OCI-LY1 (cell line): ENCODE results near the gene MUS81.

Experiments used
- H2AFZ ChIP-seq: fragments of 200-600 bp; sonication (generic), shearing (Covaris generic); 2 replicates; pipeline ENCODE4 v1.6.0; 2014; ENCODE audit warnings: antibody characterized with exemption, mild to moderate bottlenecking, low read length
- H3F3A ChIP-seq: fragments of 200-600 bp; sonication (generic), shearing (Covaris generic); 2 replicates; pipeline ENCODE4 v1.6.0; 2014; ENCODE audit warnings: mild to moderate bottlenecking, antibody characterized with exemption, low read length, moderate library complexity; ENCODE audit not compliant: insufficient read depth
- H3K27ac ChIP-seq: fragments of 200-600 bp; sonication (generic); 2 replicates; pipeline ENCODE4 v1.5.1; 2014; ENCODE audit warnings: low read length, mixed run types, mild to moderate bottlenecking, low read depth; ENCODE audit not compliant: poor library complexity, severe bottlenecking
- H3K27me3 ChIP-seq: fragments of 200-600 bp; sonication (generic); 2 replicates; pipeline ENCODE4 v1.6.0; 2014; ENCODE audit warnings: antibody characterized with exemption, mild to moderate bottlenecking, low read length, moderate library complexity; ENCODE audit not compliant: insufficient read depth
- H3K36me3 ChIP-seq: fragments of 200-600 bp; sonication (generic); 2 replicates; pipeline ENCODE4 v1.6.1; 2014; ENCODE audit warnings: mild to moderate bottlenecking, antibody characterized with exemption, low read length, moderate library complexity, mixed read lengths; ENCODE audit not compliant: insufficient read depth
- H3K4me1 ChIP-seq: fragments of 200-600 bp; sonication (generic); 2 replicates; pipeline ENCODE4 v1.5.1; 2014; ENCODE audit warnings: mild to moderate bottlenecking, low read length, moderate library complexity; ENCODE audit not compliant: insufficient read depth, severe bottlenecking
- H3K4me2 ChIP-seq: fragments of 200-600 bp; sonication (generic), shearing (Covaris generic); 2 replicates; pipeline ENCODE4 v1.6.1; 2014; ENCODE audit warnings: low read length
- H3K4me3 ChIP-seq: fragments of 200-600 bp; sonication (generic); 2 replicates; pipeline ENCODE4 v1.5.1; 2014; ENCODE audit warnings: low read length, low read depth, mild to moderate bottlenecking, mixed read lengths; ENCODE audit not compliant: poor library complexity, severe bottlenecking
- H3K79me2 ChIP-seq: fragments of 200-600 bp; shearing (Covaris generic); 2 replicates; pipeline ENCODE4 v1.6.1; 2016; ENCODE audit warnings: mixed run types, low read length, mixed read lengths; ENCODE audit not compliant: insufficient read depth
- H3K9ac ChIP-seq: fragments of 200-600 bp; sonication (generic), shearing (Covaris generic); 2 replicates; pipeline ENCODE4 v1.6.1; 2014; ENCODE audit warnings: mild to moderate bottlenecking, low read length, mixed read lengths
- H3K9me2 ChIP-seq: fragments of 200-600 bp; sonication (generic), shearing (Covaris generic); 2 replicates; pipeline ENCODE4 v1.6.1; 2014; ENCODE audit warnings: low read depth, mild to moderate bottlenecking, low read length, mixed read lengths
- H3K9me3 ChIP-seq: fragments of 200-600 bp; shearing (Covaris generic); 2 replicates; pipeline ENCODE4 v1.6.1; 2014; ENCODE audit warnings: low read length, mixed read lengths
- H4K20me1 ChIP-seq: fragments of 200-600 bp; sonication (generic), shearing (Covaris generic); 2 replicates; pipeline ENCODE4 v1.6.0; 2016; ENCODE audit warnings: mild to moderate bottlenecking, low read length; ENCODE audit not compliant: insufficient read depth
- EZH2 ChIP-seq: fragments of 200-600 bp; sonication (generic), shearing (Covaris generic); IDR thresholded peaks from 2 replicates; pipeline ENCODE4 v1.8.0; 2017; ENCODE audit warnings: borderline replicate concordance, mixed run types, mild to moderate bottlenecking, antibody characterized with exemption, low read length, moderate library complexity, mixed read lengths
- TF ChIP-seq, protein P1 (sequence below): fragments of 200-600 bp; sonication (generic), shearing (Covaris generic); IDR thresholded peaks from 2 replicates; pipeline ENCODE4 v1.5.1; 2017; ENCODE audit warnings: mild to moderate bottlenecking, antibody characterized with exemption, low read length, moderate library complexity, mixed read lengths

The MUS81 gene

DNA sequence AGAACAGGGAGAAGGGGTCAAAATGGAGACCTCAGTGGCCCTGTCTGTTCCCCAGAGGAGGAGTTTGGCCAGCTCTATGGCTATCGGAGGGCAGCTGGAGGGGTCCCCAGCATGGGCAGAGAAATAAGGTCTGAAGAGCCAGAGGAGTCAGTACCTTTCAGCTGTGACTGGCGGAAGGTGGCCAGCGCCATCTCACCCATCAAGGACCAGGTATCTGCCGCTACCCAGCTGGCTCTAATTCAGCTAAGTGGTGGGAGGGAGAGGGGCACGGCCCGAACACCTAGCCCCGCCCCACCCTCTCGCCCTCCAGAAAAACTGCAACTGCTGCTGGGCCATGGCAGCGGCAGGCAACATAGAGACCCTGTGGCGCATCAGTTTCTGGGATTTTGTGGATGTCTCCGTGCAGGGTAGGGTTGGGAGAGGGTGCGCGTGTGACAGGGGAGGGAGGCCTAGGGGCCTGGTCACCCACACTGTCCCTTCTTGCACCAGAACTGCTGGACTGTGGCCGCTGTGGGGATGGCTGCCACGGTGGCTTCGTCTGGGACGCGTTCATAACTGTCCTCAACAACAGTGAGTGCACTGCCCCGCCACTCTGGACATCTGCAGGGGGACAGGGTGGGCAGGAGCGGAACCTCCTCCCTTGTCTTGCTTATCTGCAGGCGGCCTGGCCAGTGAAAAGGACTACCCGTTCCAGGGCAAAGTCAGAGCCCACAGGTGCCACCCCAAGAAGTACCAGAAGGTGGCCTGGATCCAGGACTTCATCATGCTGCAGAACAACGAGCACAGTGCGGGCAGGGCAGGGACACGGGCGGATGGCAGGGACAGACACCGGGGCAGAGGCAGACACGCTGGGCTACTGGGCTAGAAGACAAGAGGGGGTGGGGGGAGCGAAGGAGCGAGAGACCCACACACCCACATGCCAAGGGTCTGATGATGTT, 22.2 kb downstream of the MUS81 start:
- Histone ChIP-seq H3K36me3 (peaks cover 43% of the 10 kb centered on the region), H4K20me1 (no peaks in the 10 kb centered on the region), H3K9me3 (no peaks in the 10 kb centered on the region), H3K4me1 (peaks cover 15% of the 10 kb centered on the region), H3K4me3 (no peak overlapping the region), H3F3A (no peaks in the 10 kb centered on the region), H3K4me2 (no peak overlapping the region), H3K9ac (no peak overlapping the region), H2AFZ (no peak overlapping the region), H3K79me2 (no peaks in the 10 kb centered on the region), H3K27ac (no peak overlapping the region), H3K9me2 (no peaks in the 10 kb centered on the region), H3K27me3 (no peaks in the 10 kb centered on the region)
- TF ChIP-seq EZH2, result no peak
- TF ChIP-seq, protein P1, sequence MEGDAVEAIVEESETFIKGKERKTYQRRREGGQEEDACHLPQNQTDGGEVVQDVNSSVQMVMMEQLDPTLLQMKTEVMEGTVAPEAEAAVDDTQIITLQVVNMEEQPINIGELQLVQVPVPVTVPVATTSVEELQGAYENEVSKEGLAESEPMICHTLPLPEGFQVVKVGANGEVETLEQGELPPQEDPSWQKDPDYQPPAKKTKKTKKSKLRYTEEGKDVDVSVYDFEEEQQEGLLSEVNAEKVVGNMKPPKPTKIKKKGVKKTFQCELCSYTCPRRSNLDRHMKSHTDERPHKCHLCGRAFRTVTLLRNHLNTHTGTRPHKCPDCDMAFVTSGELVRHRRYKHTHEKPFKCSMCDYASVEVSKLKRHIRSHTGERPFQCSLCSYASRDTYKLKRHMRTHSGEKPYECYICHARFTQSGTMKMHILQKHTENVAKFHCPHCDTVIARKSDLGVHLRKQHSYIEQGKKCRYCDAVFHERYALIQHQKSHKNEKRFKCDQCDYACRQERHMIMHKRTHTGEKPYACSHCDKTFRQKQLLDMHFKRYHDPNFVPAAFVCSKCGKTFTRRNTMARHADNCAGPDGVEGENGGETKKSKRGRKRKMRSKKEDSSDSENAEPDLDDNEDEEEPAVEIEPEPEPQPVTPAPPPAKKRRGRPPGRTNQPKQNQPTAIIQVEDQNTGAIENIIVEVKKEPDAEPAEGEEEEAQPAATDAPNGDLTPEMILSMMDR, result no peak

DNA sequence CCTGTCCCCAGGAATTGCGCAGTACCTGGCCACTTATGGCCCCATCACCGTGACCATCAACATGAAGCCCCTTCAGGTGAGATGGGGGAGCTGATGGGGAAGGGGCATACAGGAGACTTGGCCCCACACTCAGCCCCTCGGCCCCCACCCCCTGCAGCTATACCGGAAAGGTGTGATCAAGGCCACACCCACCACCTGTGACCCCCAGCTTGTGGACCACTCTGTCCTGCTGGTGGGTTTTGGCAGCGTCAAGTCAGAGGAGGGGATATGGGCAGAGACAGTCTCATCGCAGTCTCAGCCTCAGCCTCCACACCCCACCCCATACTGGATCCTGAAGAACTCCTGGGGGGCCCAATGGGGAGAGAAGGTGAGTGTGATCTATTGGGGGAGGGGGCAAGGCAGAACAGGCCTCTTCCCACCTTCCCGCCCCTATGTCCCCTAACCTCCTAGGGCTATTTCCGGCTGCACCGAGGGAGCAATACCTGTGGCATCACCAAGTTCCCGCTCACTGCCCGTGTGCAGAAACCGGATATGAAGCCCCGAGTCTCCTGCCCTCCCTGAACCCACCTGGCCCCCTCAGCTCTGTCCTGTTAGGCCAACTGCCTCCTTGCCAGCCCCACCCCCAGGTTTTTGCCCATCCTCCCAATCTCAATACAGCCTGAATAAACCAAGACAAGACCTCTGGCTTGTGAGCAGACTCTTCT, 23.0 kb downstream of the MUS81 start:
- Histone ChIP-seq H2AFZ (no peak overlapping the region), H3K4me1 (peaks cover 20% of the 10 kb centered on the region), H3K36me3 (peaks cover 43% of the 10 kb centered on the region)

GRCh38 chr11:65883786-65884715, 23.8 kb downstream of the MUS81 start:
- Histone ChIP-seq H3K36me3 (peaks cover 43% of the 10 kb centered on the region), H3K27ac (no peak overlapping the region), H3K4me2 (no peak overlapping the region), H3K4me1 (peaks cover 25% of the 10 kb centered on the region), H3F3A (no peaks in the 10 kb centered on the region), H3K9me3 (no peaks in the 10 kb centered on the region), H3K27me3 (no peaks in the 10 kb centered on the region), H3K79me2 (no peaks in the 10 kb centered on the region), H3K4me3 (no peak overlapping the region), H4K20me1 (no peaks in the 10 kb centered on the region), H3K9me2 (no peaks in the 10 kb centered on the region), H2AFZ (no peak overlapping the region), H3K9ac (no peak overlapping the region)
- TF ChIP-seq, protein P1, result no peak
- no peak for TF ChIP-seq EZH2

More for the DNA sequence above, 23.0 kb downstream of the MUS81 start:
- no peak overlapping the region for H3K4me3 ChIP-seq
- H3K9ac ChIP-seq, result no peak overlapping the region
- no peaks in the 10 kb centered on the region for H3F3A ChIP-seq
- H3K27me3 ChIP-seq, result no peaks in the 10 kb centered on the region
- no peaks in the 10 kb centered on the region for H4K20me1 ChIP-seq
- H3K79me2 ChIP-seq, result no peaks in the 10 kb centered on the region
- no peak overlapping the region for H3K27ac ChIP-seq
- no peak for TF ChIP-seq EZH2
- TF ChIP-seq, protein P1, result no peak
- H3K4me2 ChIP-seq, result no peak overlapping the region
- no peaks in the 10 kb centered on the region for H3K9me3 ChIP-seq
- no peaks in the 10 kb centered on the region for H3K9me2 ChIP-seq
